OCI-LY3 (cell line): ENCODE measurements around the gene ZFX.

Experiments
- EZH2phosphoT487 ChIP-seq: fragments of 200-600 bp; shearing (Covaris generic); IDR thresholded peaks from 2 replicates; pipeline ENCODE4 v1.6.1; 2018; ENCODE audit warnings: antibody characterized with exemption, mixed run types, low read depth
- TF ChIP-seq, protein P1 (sequence below): fragments of 200-600, 300-600 bp; sonication (generic); IDR thresholded peaks from 2 replicates; pipeline ENCODE4 v1.5.1; 2014; ENCODE audit warnings: antibody characterized with exemption, low read length, low read depth

DNA sequence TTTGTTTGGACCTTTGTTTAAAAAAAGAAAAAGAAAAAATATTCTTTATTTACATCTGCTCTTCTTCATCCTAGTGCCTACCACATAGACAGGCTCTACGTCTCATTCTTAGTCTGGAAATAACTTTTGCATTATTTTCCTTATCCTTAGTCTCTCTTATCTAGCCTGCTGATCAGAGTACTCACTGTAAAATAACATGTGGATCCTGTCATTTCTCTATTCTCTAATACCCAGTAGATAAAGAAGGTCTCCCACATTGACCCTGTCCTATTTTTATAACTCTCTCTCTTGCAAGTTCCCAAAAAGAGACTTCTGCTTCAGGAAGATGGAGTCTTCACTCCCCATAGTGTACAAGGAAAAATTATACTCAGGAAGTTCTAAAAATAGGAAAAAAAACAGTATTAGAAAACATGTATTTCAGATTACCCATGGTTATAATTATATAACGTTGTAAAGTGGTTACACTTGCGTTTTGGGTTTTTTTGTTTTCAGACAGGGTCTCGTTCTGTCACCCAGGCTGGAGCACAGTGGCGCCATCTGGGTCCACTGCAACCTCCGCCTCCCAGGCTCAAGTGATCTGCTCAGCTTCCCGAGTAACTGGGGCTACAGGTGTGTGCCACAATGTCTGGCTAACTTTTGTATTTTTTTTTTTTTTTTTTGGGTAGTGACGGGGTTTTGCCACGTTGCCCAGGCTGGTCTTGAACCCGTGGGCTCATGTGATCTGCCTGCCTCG lies 23.8 kb downstream of the ZFX start:
- TF ChIP-seq, protein P1, sequence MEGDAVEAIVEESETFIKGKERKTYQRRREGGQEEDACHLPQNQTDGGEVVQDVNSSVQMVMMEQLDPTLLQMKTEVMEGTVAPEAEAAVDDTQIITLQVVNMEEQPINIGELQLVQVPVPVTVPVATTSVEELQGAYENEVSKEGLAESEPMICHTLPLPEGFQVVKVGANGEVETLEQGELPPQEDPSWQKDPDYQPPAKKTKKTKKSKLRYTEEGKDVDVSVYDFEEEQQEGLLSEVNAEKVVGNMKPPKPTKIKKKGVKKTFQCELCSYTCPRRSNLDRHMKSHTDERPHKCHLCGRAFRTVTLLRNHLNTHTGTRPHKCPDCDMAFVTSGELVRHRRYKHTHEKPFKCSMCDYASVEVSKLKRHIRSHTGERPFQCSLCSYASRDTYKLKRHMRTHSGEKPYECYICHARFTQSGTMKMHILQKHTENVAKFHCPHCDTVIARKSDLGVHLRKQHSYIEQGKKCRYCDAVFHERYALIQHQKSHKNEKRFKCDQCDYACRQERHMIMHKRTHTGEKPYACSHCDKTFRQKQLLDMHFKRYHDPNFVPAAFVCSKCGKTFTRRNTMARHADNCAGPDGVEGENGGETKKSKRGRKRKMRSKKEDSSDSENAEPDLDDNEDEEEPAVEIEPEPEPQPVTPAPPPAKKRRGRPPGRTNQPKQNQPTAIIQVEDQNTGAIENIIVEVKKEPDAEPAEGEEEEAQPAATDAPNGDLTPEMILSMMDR, result no peak
- TF ChIP-seq EZH2phosphoT487, result no peak
